Lung (tissue), 12 donors: ENCODE results near the gene SCGB2A2. TPM values are rescaled to one million over a fixed set of nuclear protein-coding genes. Genes with fewer than 3 reads are reported as not detected.

ENCODE experiments used
- ATAC-seq: fragments of 200-7000 bp; cut with Tn5 transposase; one replicate; pipeline ENCODE4 v1.9.1; 2020; ENCODE audit warnings: moderate number of reproducible peaks; ENCODE audit not compliant: insufficient read depth, low FRiP score
- DNase-seq, 3 donors: peaks; one replicate each; pipeline ENCODE4 v3.0.0-alpha.2; 2013 to 2017
- H3K27ac ChIP-seq, 2 donors: one replicate each; pipeline ENCODE4 v1.5.1; 2013; ENCODE audit warnings: mild to moderate bottlenecking in 2 of 2, moderate library complexity in 2 of 2, control low read depth in 1 of 2, inconsistent platforms in 1 of 2, low read depth in 1 of 2, low read length in 1 of 2
- H3K27me3 ChIP-seq, 3 donors: one replicate each; pipeline ENCODE4 v1.5.1; 2013; ENCODE audit warnings: low read length in 2 of 3; ENCODE audit not compliant: control insufficient read depth in 3 of 3, insufficient read depth in 3 of 3
- H3K36me3 ChIP-seq, 4 donors: one replicate each; pipeline ENCODE4 v1.5.1; 2013; ENCODE audit warnings: low read length in 4 of 4, mild to moderate bottlenecking in 1 of 4, moderate library complexity in 1 of 4; ENCODE audit not compliant: control insufficient read depth in 4 of 4, insufficient read depth in 4 of 4
- H3K4me1 ChIP-seq, 5 donors: one replicate each; pipeline ENCODE4 v1.5.1; 2013; ENCODE audit warnings: low read length in 5 of 5, mild to moderate bottlenecking in 2 of 5, moderate library complexity in 1 of 5; ENCODE audit not compliant: control insufficient read depth in 5 of 5, insufficient read depth in 5 of 5
- H3K4me3 ChIP-seq: one replicate; pipeline ENCODE4 v1.5.1; 2013; ENCODE audit warnings: mild to moderate bottlenecking, control low read depth, moderate library complexity
- H3K9ac ChIP-seq, 2 donors: one replicate each; pipeline ENCODE4 v1.5.1; 2013; ENCODE audit warnings: low read length in 2 of 2, control low read depth in 1 of 2; ENCODE audit not compliant: insufficient read depth in 1 of 2
- H3K9me3 ChIP-seq, 4 donors: one replicate each; pipeline ENCODE4 v1.5.1; 2013; ENCODE audit warnings: low read length in 3 of 4, mild to moderate bottlenecking in 1 of 4, moderate library complexity in 1 of 4; ENCODE audit not compliant: control insufficient read depth in 4 of 4, insufficient read depth in 3 of 4
- WGBS, 2 donors: extraction: QIAGEN DNeasy Blood & Tissue Kit; methylation state at CpG; one replicate each; pipeline ENCODE4 v1.1.7; 2013; 5-methylcytosine and 5-hydroxymethylcytosine counted together
- polyA plus RNA-seq, 2 donors: library from polyadenylated mRNA; stranded (reverse); fragments of 200-250 nt; gene quantifications; one replicate each; pipeline ENCODE4 v1.2.1, GENCODE V29; 2013
- total RNA-seq, 2 donors: library from RNA; depleted of rRNA in 1 of 2; stranded (reverse); fragments of >200 nt in 1 of 2; gene quantifications; one replicate each; pipeline ENCODE4 v1.2.1, GENCODE V29; 2014 to 2021
- TF ChIP-seq, protein P1 (sequence below): IDR thresholded peaks from 2 replicates; pipeline ENCODE4 v1.5.1; 2012; ENCODE audit warnings: mild to moderate bottlenecking; ENCODE audit errors: control extremely low read depth, extremely low read depth
- donor health status: control.
- donor health status: control.
- donor health status: Bipolar disorder and iron deficiency.
- donor health status: healthy.
- donor health status: DM: yes; HTN: yes; CAD: no.

The SCGB2A2 gene
- total and polyA plus RNA-seq, 4 donors, result not detected

DNA sequence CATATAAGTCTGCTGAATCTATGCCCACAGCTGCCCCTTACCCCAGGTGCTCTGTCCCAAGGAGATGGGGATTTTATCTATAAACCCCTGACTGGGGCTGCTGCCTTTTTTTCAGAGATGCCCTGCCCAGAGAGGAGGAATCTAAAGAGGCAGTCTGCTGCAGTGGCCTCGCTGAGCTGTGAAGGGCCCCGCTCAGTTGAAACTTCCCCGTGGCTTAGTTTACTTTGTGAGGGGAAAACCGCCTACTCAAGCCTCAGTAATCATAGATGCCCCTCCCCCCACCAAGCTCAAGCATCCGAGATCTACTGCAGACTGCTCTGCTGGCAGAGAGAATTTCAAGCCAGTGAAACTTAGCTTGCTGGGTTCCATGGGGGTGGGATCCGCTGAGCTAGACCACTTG, 36.3 kb downstream of the SCGB2A2 start:
- ATAC-seq, result no peak
- TF ChIP-seq, protein P1, sequence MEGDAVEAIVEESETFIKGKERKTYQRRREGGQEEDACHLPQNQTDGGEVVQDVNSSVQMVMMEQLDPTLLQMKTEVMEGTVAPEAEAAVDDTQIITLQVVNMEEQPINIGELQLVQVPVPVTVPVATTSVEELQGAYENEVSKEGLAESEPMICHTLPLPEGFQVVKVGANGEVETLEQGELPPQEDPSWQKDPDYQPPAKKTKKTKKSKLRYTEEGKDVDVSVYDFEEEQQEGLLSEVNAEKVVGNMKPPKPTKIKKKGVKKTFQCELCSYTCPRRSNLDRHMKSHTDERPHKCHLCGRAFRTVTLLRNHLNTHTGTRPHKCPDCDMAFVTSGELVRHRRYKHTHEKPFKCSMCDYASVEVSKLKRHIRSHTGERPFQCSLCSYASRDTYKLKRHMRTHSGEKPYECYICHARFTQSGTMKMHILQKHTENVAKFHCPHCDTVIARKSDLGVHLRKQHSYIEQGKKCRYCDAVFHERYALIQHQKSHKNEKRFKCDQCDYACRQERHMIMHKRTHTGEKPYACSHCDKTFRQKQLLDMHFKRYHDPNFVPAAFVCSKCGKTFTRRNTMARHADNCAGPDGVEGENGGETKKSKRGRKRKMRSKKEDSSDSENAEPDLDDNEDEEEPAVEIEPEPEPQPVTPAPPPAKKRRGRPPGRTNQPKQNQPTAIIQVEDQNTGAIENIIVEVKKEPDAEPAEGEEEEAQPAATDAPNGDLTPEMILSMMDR, result no peak
- no peak overlapping the region for H3K4me3 ChIP-seq
- H3K27me3 ChIP-seq, result peaks cover 0 to 10% (median 0%) of the 10 kb centered on the region in 3 donors
- H3K36me3 ChIP-seq, result no peaks in the 10 kb centered on the region
- 48% methylated on average over 6 of the region's 6 CpGs for WGBS, 2 donors
- no peak overlapping the region for H3K27ac ChIP-seq
- H3K4me1 ChIP-seq, result no peaks in the 10 kb centered on the region
- peaks cover 0 to 6% (median under 1%) of the 10 kb centered on the region in 4 donors for H3K9me3 ChIP-seq
- peak in 2 of 3 donors; percentile 1 to 25 for DNase-seq
- no peak overlapping the region for H3K9ac ChIP-seq

GRCh38 chr11:62307950-62308349, 38.0 kb downstream of the SCGB2A2 start:
- ATAC-seq, result no peak
- TF ChIP-seq, protein P1, result no peak

GRCh38 chr11:62309991-62310390, 40.0 kb downstream of the SCGB2A2 start:
- WGBS, 2 donors, result 38 to 50% methylated on average over 7 of the region's 7 CpGs
- TF ChIP-seq, protein P1, result no peak
- H3K36me3 ChIP-seq, result no peaks in the 10 kb centered on the region
- DNase-seq (no peak), ATAC-seq (no peak)
- H3K9ac ChIP-seq, result no peak overlapping the region
- H3K27ac ChIP-seq, result no peak overlapping the region
- H3K4me1 ChIP-seq, result no peaks in the 10 kb centered on the region
- peaks cover 0 to 6% (median under 1%) of the 10 kb centered on the region in 4 donors for H3K9me3 ChIP-seq
- no peak overlapping the region for H3K4me3 ChIP-seq
- peaks cover 0 to 13% (median 1%) of the 10 kb centered on the region in 3 donors for H3K27me3 ChIP-seq

More at GRCh38 chr11:62307950-62308349, 38.0 kb downstream of the SCGB2A2 start:
- H3K27ac ChIP-seq, result no peak overlapping the region
- no peak overlapping the region for H3K4me3 ChIP-seq
- no peak overlapping the region for H3K9ac ChIP-seq
- DNase-seq, result no peak
- peaks cover 0 to 6% (median under 1%) of the 10 kb centered on the region in 4 donors for H3K9me3 ChIP-seq
- H3K27me3 ChIP-seq, result peaks cover 0 to 5% (median 0%) of the 10 kb centered on the region in 3 donors
- H3K36me3 ChIP-seq, result no peaks in the 10 kb centered on the region
- H3K4me1 ChIP-seq, result no peaks in the 10 kb centered on the region

DNA sequence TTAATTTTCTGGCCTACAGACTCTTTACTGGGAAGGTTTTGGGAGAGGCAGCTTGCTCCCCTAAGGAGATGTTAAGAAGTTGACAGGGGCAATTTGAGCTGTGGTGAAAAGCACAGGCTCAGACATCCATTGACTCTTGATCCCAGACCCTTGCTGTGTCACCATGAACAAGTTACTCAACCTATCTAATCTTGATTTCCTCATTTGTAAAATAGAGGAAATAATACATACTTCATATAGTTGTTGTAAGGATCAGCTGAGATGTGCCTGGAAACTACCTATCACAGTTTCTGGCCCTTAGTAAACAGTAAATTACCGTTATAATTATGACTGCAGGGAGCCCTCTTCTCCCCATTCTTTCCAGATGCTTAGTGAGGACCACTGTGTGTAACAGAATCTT, 45.5 kb downstream of the SCGB2A2 start:
- DNase-seq, result no peak
- H3K27ac ChIP-seq, result no peak overlapping the region
- TF ChIP-seq, protein P1, result no peak
- H3K36me3 ChIP-seq, result no peaks in the 10 kb centered on the region
- no peak for ATAC-seq
- no peak overlapping the region for H3K4me3 ChIP-seq
- H3K9me3 ChIP-seq, result no peaks in the 10 kb centered on the region
- no peak overlapping the region for H3K9ac ChIP-seq
- peaks cover 2 to 39% (median 4%) of the 10 kb centered on the region in 3 donors for H3K27me3 ChIP-seq
- no peaks in the 10 kb centered on the region for H3K4me1 ChIP-seq
- WGBS, 2 donors, result 66 to 77% methylated on average over 1 of the region's 1 CpG
